HAP-1 (cell line): Measurements from ENCODE around the gene GCK.

Experiments
- DNase-seq, 2 experiments: peaks; one replicate each; pipeline ENCODE4 v3.0.0-alpha.2; 2016 to 2020; ENCODE audit warnings: low spot score in 2 of 2
- H3K27me3 ChIP-seq: fragments of 250-450 bp; sonication (Bioruptor Pico); 2 replicates; pipeline ENCODE4 v1.5.1; 2020; ENCODE audit warnings: low read depth, mild to moderate bottlenecking, moderate library complexity
- H3K36me3 ChIP-seq: fragments of 250-450 bp; sonication (Bioruptor Pico); replicated peaks from 2 replicates; pipeline ENCODE4 v1.5.1; 2020; ENCODE audit warnings: mild to moderate bottlenecking
- H3K4me1 ChIP-seq: fragments of 250-450 bp; sonication (Bioruptor Pico); 2 replicates; pipeline ENCODE4 v1.5.1; 2020; ENCODE audit warnings: mild to moderate bottlenecking
- H3K4me3 ChIP-seq: fragments of 250-450 bp; sonication (Bioruptor Pico); 2 replicates; pipeline ENCODE4 v1.5.1; 2020; ENCODE audit warnings: mild to moderate bottlenecking, moderate library complexity
- H3K9me3 ChIP-seq: fragments of 250-450 bp; sonication (Bioruptor Pico); 2 replicates; pipeline ENCODE4 v1.5.1; 2020; ENCODE audit warnings: mild to moderate bottlenecking, moderate library complexity
- in situ Hi-C: fragments of 300-500 bp; cut with MboI; formaldehyde crosslinking; loops from 3 replicates; pipeline ENCODE4 v1.14.3; 2020; ENCODE audit warnings: low sequenced_read_pairs, inconsistent platforms, mixed read lengths

The GCK gene

DNA sequence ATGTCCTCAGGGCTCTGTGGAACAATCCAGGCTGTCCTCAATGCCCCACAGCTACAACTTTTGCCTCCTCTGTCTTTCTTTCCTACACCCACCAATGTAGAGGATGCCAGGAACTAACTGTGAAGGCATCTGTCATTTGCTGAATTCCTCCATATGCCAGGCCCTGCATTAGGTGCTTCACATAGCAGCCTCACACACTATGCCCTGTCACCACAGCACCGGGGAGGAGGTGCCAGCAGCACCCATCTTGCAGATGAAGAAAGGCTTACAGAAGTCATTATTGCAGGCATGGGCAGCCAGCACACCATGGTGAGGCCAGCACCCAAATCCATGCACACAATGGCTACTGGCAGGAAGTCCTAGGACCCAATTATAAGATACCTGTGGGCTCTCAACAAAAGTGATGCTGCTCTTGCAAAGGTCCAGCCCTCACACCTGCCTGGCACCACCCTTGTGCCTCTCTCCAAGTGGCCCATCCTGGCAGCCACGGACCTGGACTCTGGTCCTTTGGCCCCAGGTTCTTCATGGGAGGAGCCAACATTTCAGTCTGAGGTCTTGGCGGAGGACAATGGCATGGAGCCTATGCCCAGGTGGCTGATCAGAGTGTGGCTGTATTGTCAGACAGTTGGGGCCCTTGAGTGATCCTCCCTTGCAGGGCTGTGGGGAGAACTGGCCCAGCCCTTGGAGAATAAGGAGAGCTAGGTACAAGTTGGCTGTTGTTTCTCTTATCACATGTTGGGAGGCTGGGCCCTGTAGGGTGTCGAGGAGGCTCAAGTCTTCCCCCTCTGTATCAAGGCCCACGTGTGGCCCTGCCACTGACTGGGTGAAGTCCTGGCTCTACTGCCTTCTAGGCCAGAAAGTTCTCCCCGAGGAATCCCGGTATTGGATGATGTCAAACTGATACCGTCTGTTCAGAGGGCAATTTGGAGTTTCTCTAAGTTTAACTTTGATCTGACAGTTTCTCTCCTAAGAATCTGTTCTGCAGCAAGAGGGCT, 33.8 kb downstream of the GCK start:
- DNase-seq, result no peak
- Histone ChIP-seq H3K4me3 (no peak overlapping the region), H3K36me3 (no peaks in the 10 kb centered on the region), H3K27me3 (no peaks in the 10 kb centered on the region), H3K4me1 (no peaks in the 10 kb centered on the region), H3K9me3 (no peaks in the 10 kb centered on the region)
- in situ Hi-C loops, result no loop called here

DNA sequence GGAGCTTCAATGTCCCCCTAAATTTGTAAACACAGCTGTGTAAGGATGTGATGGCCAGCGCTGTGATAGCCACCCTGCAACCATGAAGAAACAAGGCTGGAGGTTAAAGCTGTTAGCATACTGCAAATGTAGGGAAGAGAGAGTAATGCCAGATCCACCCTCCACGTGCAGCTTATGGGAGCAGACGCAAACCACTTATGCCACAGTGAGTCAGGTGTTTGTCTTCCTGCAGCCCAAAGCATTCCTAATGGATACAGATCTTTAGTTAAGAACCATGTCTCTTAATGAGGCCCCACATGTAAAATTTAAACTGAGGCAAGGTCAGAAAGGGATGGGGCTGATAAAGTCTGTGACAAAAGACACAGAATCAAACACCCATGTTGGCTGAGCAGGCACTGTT, 34.5 kb downstream of the GCK start:
- H3K4me3 ChIP-seq, result no peak overlapping the region
- DNase-seq, result no peak
- no peaks in the 10 kb centered on the region for H3K4me1 ChIP-seq
- no peaks in the 10 kb centered on the region for H3K36me3 ChIP-seq
- H3K9me3 ChIP-seq, result no peaks in the 10 kb centered on the region
- H3K27me3 ChIP-seq, result no peaks in the 10 kb centered on the region
- in situ Hi-C loops, result no loop called here

DNA sequence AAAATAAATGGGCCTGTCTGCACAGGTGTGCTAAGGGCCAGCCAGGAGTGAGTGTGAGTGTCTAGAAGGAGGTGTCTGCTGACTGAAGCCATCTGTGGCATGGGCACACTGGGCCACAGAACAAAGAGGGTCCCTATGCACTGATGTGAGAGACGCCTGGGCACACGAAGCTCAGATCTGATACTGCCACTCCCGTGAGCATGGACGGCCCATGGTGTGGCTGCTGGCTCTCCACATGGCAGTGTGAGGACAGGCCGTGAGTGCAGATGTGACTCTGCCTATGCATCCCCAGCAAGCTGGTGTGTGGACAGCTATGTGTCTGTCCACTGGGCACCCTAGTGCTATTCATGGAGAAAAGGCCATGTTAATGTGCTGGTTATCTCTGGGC, 35.3 kb downstream of the GCK start:
- H3K4me1 ChIP-seq, result no peaks in the 10 kb centered on the region
- no peak for DNase-seq
- in situ Hi-C loops, result no loop called here
- no peaks in the 10 kb centered on the region for H3K27me3 ChIP-seq
- H3K36me3 ChIP-seq, result no peaks in the 10 kb centered on the region
- H3K9me3 ChIP-seq, result no peaks in the 10 kb centered on the region
- no peak overlapping the region for H3K4me3 ChIP-seq

DNA sequence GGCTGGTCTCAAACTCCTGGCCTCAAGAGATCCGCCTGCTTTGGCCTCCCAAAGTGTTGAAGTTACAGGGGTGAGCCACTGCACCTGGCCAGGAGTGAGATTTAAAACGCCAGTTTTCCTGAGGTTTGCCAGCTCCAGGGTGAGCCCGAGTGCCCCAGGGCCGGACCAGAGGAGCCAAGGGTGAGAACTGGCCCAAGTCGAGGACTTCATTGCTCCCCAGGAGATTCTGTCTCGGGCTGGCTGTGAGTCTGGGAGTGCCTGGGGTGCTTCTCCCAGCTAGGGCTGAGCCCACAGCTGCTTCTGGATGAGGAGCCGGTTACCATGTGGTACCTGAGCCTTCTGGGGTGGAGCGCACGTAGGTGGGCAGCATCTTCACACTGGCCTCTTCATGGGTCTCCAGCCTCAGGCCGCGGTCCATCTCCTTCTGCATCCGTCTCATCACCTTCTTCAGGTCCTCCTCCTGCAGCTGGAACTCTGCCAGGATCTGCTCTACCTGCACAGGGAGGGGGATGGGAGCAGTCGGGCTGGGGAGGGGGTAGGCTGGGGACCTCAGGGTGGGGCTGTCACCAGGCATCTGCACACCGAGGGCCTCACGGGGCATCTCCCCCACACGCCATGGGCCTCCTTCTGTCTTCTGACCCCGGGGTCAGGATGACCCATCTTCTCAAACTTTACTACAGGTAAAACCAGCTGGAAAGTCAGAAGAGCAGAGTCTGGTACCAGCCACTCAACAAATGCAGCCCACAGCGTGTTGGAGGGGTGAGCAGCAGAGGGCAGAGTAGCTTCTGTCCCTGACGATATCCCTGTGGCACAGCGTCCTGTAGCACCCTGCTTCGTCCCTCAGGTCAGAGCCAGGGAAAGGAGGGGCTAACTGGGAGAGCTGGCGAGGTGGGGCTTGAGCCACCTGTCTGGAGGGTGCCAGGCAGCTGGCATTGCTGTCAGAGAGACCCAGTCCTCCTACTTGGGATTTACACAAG, 36.0 kb downstream of the GCK start:
- no peaks in the 10 kb centered on the region for H3K36me3 ChIP-seq
- no peaks in the 10 kb centered on the region for H3K9me3 ChIP-seq
- in situ Hi-C loops, result no loop called here
- no peaks in the 10 kb centered on the region for H3K27me3 ChIP-seq
- no peaks in the 10 kb centered on the region for H3K4me1 ChIP-seq
- no peak for DNase-seq
- no peak overlapping the region for H3K4me3 ChIP-seq

DNA sequence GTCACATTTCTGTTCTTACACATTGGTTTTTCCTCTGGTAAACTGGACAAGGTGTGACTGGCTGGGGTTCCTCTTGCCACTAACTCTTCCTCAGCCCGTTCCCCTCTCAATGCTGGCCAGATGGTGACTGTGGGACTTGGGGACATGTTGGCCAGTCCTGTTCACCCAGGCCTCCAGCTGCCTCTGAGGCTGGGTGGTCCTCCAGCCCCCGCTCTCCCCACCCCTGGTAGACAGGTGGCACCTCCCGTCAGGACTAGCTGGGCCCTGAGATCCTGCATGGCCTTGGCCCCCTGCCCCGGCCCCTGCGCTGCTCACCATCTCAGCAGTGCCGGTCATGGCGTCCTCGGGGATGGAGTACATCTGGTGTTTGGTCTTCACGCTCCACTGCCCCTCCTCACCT, 37.3 kb downstream of the GCK start:
- Histone ChIP-seq H3K27me3 (no peaks in the 10 kb centered on the region), H3K4me3 (no peak overlapping the region), H3K9me3 (no peaks in the 10 kb centered on the region), H3K36me3 (no peaks in the 10 kb centered on the region), H3K4me1 (no peaks in the 10 kb centered on the region)
- DNase-seq, result no peak
- in situ Hi-C loops, result no loop called here

DNA sequence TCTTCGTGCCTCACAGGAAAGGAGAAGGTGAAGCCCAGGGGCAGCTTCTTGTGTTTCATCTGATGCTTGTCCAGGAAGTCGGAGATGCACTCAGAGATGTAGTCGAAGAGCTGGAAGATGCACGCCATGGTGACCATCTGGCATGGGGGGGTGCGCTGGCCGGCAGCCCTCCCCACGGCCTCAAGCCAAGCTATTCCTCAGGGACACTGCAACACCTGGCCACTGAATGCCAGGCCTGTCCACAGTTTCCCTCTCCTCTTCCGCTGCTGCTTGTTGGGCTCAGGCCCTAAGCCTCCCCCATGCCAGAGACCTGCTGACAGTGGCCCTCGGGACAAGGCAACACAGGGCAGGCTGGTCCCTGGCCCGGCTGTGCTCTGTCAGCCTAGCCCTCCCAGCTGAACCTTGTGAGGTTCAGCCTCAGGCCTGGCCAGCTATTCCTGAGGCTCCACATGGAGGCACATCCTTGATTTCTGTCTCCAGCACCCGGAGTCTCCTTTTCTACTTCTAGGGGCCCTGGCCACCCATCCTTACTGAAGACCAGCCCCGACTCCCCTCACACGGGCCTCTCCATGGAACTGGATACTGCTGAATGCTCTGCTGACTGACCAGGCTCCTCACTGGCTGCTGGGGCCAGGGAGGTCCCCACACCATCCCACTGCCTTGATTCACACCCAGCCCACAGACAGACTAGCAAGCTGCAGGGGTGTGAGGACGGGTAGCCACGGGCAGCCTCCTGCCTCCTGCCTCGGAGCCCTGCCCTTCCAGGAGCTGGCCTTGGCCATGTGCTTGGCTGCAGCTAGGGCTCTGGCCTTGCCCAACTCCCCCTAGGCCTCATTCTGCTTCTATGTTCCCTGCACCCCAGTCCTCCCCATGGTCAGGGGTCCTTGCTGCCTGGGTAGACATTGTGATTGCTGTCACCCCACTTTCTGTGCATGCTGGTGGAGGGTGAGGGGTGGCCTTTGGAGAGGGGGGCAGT, 38.0 kb downstream of the GCK start:
- no peaks in the 10 kb centered on the region for H3K27me3 ChIP-seq
- no peaks in the 10 kb centered on the region for H3K9me3 ChIP-seq
- in situ Hi-C loops, result no loop called here
- H3K4me1 ChIP-seq, result no peaks in the 10 kb centered on the region
- no peak for DNase-seq
- H3K4me3 ChIP-seq, result no peak overlapping the region
- no peaks in the 10 kb centered on the region for H3K36me3 ChIP-seq

DNA sequence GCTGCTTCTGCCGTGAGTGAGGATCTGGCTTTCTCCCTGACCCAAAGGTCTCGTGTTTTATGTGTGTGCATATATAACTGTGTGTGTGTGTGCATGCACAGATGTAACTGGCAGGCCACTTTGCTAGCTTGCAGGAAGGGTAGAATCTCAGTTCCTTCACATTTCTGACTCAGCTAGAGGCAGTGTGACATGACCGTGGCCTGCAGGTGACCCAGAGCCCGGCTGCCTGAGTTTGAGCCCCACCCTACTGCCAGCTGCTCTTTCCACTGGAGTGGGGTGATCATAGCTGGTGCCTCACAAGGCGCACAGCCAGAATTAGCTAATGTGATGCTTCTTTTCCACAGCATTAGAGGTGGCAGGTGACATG, 38.8 kb downstream of the GCK start:
- Histone ChIP-seq H3K4me3 (no peak overlapping the region), H3K27me3 (no peaks in the 10 kb centered on the region), H3K4me1 (no peaks in the 10 kb centered on the region), H3K9me3 (no peaks in the 10 kb centered on the region), H3K36me3 (no peaks in the 10 kb centered on the region)
- in situ Hi-C loops, result no loop called here
- DNase-seq, result no peak

DNA sequence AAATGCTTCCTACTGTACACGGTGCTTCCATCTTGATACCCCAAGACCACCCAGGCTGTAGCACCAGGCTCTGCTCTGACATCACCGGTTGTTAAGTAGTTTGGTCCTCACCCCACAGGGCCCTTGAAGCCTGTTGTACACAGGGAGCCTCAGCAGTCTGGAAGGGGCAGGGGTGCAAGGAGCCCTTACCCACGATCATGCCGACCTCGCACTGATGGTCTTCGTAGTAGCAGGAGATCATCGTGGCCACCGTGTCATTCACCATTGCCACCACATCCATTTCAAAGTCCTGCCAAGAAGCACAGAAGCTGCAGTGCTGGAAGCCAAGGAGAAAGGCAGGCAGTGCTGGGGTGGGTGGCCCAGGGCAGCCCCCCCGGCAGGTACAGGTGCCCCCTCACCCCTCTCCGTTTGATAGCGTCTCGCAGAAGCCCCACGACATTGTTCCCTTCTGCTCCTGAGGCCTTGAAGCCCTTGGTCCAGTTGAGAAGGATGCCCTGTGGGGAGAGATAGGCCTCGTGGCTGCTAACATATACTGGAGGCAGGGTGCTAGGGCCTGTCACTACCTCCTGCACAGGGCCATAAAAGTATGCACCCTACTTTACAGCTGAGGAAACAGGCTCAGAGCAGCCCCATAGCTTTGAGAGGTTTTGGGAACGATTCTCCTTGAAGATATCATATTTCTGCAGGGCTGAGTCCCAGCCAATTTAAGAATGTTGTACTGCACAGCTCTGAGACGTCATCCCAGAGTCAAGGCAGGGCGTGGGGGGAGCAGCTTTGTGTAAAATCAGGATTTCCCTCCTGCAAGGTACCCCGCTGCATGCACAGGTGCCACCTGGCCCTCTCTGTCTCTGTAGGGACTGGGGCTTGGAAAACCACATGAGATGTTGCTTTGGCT, 39.4 kb downstream of the GCK start:
- Histone ChIP-seq H3K4me3 (no peak overlapping the region), H3K4me1 (no peaks in the 10 kb centered on the region), H3K9me3 (no peaks in the 10 kb centered on the region), H3K27me3 (no peaks in the 10 kb centered on the region), H3K36me3 (no peaks in the 10 kb centered on the region)
- in situ Hi-C loops, result no loop called here
- no peak for DNase-seq

DNA sequence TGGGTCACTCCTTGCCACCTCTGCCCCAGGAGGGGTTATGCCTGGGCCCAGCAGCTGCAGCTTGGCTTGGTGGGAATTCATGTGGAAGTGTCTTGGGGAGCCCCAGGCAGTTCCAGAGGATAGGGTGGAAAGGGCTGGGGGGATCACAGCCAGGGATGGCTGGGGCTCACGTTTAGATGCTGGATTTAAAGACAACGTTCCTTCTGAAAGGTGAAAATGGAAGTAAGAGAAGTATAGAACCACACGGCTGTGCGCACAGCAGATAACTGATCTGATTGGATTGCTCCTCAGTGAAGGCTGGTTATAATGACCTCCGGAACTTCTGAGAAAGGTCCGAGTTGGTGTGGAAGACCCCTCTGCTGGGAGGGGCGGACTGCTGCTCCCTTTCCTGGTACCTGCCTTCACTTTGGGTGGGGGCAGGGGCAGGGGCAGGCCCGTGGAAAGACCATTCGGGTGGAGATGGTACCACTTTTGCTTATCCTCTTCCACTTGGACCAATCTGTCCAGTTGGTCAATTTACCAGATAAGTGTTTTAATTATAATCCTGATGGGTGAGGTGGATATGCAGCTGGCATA, 40.2 kb downstream of the GCK start:
- H3K9me3 ChIP-seq, result no peaks in the 10 kb centered on the region
- in situ Hi-C loops, result no loop called here
- H3K27me3 ChIP-seq, result no peaks in the 10 kb centered on the region
- no peak overlapping the region for H3K4me3 ChIP-seq
- no peaks in the 10 kb centered on the region for H3K4me1 ChIP-seq
- DNase-seq, result no peak
- H3K36me3 ChIP-seq, result no peaks in the 10 kb centered on the region

DNA sequence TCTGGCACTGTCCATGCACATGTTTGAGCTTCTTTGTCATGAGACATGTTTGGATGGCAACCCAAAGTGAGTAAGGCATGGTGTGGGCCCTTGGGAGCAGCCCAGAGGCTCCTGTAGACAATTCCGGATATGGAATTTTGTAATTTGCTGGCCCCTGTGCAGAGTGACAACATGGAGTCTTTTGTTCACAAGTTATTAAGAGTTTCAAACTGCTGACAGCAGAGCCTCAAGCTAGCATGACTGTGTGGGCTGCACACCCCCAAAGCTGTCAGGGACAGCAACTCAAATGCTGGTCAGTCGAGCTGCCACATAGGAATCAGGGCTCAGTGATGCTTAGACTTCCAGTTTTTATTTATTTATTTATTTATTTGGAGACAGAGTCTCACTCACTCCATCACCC, 41.1 kb downstream of the GCK start:
- DNase-seq, result no peak
- H3K36me3 ChIP-seq, result no peaks in the 10 kb centered on the region
- in situ Hi-C loops, result no loop called here
- H3K4me3 ChIP-seq, result no peak overlapping the region
- no peaks in the 10 kb centered on the region for H3K4me1 ChIP-seq
- no peaks in the 10 kb centered on the region for H3K27me3 ChIP-seq
- no peaks in the 10 kb centered on the region for H3K9me3 ChIP-seq

DNA sequence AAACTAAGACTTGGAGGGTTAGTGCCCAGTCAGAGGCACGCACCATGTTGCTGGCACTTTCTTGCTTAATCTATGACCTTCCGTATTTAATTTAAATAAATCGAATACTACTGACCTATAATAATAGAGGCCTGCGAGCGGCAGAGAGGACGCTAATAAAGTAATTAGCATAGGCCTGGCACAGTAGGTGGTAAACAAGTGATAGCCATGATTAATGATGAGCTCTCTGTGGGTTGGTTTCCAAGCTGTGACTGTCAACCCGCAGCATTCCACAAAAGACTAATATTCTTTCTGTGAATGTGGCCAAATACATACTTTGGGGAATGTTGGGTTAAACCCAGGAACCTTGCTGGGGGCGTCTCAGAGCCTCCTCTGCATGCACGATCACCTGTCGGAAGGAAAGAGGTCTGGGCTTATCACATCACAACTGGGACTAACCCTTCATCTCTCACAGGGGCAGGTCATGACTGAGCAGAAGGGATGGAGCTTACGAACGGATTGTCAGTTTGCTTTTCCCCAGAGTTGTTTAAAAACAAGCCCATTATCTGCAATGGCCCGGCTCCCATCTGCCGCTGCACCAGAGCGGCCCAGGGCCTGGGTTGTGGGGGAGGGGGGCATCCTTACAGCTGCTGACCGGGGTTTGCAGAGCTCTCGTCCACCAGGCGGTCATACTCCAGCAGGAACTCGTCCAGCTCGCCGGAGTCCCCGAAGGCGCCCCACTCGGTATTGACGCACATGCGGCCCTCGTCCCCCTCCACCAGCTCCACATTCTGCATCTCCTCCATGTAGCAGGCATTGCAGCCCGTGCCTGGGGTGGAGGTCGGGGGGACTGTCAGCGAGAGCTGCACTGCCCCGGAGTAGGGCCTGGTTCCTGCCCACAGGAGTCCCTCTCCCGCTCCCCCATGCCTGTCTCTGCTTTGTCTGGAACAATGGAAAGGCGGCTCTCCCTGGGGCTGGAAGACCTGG, 41.9 kb downstream of the GCK start:
- Histone ChIP-seq H3K4me3 (no peak overlapping the region), H3K9me3 (no peaks in the 10 kb centered on the region), H3K4me1 (no peaks in the 10 kb centered on the region), H3K27me3 (no peaks in the 10 kb centered on the region), H3K36me3 (no peaks in the 10 kb centered on the region)
- no peak for DNase-seq
- in situ Hi-C loops, result no loop called here
